C4-2B (cell line): ENCODE data around the gene SMU1.

ENCODE experiments used
- CTCF ChIP-seq: fragments of 450-650 bp; conservative IDR thresholded peaks from 2 replicates; pipeline ENCODE4 v1.5.1; 2017; ENCODE audit warnings: mild to moderate bottlenecking
- ZFX ChIP-seq: fragments of 450-650 bp; IDR thresholded peaks from 2 replicates; pipeline ENCODE4 v1.6.1; 2017

DNA sequence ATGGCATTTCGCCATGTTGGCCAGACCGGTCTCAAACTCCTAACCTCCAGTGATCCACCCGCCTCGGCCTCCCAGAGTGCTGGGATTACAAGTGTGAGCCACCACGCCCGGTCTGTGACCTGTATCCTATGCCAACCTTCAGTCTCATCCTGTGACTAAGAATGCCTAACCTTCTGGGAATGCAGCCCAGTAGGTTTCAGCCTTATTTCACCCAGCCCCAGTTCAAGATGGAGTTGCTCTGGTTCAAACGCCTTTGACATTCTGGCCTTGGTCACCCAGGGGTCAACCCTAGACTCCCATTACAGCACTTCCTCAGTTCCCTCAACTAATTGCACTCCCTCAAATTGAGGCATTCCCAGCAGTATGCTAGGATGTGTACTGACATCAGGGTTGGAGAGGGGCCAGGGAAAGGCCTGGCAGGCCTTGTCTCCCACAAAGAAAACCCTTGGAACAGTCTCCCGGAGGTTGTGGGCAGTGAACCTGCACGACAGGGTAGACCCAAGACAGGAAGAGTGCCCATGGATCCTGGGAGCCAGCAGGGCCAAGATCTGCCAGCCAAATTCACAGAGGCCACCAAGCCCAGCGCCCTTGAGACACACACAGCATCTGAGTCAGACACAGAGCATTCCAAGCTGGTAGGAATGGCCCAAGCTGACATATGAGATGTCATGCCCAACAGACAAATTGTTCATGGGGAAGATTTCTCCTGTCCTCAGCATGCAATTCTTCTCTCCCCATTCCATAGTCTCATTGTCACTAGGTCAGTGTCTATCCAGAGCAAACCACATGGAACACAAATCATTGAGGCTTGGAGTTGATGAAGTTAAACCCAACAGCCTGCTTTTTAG lies 24.9 kb upstream of the SMU1 start:
- TF ChIP-seq CTCF (no peak), ZFX (no peak)
